ENCODE measurements around the gene ING4.

DNA sequence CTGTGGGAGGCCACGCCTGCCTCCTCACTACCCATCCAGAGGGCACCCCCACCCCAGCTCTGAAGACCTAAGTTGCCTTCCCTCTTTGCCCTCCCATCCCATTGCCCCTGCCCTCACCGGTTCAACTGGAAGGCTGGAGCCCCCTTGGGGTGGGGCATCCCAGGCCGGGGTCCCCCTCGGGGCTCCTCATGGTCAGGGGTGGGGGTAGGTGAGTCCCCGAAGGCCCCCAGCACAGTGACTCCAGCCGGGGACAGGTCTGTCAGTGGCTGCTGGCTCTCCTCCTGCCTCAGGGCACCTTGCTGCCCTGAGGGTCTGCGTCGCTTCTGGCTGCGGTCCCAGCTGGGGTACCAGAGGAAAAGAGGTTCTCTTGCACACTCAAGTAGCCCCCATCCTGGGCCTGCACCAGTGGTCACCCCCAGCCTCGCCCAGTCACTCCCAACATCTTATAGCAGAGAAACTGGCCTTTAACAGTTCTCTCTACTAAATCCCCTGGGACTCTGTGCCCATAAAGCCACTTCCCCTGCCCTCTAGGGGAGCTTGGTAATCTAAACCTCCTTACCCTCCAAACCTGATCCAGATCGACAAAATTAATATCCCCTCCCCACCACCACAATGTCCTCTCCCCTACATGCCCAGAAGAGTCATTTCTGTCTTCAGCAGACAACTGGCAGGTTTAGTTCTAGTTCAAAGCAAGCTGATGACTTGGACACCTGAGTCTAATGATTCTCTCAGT is 32.6 kb upstream of the ING4 start:
- TF ChIP-seq, protein P1, sequence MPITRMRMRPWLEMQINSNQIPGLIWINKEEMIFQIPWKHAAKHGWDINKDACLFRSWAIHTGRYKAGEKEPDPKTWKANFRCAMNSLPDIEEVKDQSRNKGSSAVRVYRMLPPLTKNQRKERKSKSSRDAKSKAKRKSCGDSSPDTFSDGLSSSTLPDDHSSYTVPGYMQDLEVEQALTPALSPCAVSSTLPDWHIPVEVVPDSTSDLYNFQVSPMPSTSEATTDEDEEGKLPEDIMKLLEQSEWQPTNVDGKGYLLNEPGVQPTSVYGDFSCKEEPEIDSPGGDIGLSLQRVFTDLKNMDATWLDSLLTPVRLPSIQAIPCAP (CRISPR knock-in tag; IDR thresholded peaks at IDR 0.05): no peak
- TF ChIP-seq, protein P2, sequence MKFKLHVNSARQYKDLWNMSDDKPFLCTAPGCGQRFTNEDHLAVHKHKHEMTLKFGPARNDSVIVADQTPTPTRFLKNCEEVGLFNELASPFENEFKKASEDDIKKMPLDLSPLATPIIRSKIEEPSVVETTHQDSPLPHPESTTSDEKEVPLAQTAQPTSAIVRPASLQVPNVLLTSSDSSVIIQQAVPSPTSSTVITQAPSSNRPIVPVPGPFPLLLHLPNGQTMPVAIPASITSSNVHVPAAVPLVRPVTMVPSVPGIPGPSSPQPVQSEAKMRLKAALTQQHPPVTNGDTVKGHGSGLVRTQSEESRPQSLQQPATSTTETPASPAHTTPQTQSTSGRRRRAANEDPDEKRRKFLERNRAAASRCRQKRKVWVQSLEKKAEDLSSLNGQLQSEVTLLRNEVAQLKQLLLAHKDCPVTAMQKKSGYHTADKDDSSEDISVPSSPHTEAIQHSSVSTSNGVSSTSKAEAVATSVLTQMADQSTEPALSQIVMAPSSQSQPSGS (CRISPR knock-in tag; IDR thresholded peaks at IDR 0.05; ENCODE audit: borderline replicate concordance, low read depth): no peak
